NCI-H2196 (cell line): ENCODE data around the gene CYP27A1.
"Not testable (repeated sequence)": the region's sequence is repeated elsewhere in the genome, so short reads cannot be mapped to it uniquely, and the experiment has no call there.

ENCODE experiments used
- DNase-seq: peaks from one replicate; lab custom pipeline; 2025; ENCODE audit not compliant: unreplicated experiment; lab: John Stamatoyannopoulos, UW

Gene CYP27A1

DNA sequence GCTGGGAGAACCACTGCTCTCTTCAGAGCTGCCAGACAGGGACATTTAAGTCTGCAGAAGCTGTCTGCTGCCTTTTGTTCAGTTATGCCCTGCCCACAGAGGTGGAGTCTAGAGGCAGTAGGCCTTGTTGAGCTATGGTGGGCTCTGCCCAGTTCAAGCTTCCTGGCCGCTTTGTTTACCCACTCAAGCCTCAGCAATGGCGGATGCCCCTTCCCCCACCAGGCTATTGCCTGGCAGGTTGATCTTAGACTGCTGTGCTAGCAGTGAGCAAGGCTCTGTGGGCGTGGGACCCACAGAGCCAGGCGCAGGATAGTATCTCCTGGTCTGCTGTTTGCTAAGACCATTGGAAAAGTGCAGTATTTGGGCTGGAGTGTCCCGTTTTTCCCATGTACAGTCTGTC is 9.2 kb upstream of the CYP27A1 start:
- not testable (repeated sequence) for DNase-seq

DNA sequence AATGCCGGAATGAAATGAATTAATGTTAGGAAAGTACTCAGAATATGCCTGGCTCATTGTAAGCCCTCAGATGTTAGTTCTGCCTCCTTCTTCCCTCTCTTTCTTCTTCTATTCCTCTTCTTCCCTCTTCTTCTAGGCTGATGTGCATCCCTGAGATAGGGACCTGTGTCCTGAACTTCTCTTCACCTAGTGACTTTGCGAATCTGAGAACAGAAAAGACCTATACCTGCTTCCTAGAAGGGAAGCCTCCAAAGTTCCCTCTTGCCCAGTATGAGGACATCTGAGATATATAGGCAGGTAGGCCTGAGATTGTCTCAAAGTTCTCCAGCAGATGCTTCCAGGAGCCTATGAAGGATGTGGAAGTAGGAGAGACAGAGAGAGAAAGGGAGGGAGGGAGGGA is 8.1 kb upstream of the CYP27A1 start:
- DNase-seq: no peak

DNA sequence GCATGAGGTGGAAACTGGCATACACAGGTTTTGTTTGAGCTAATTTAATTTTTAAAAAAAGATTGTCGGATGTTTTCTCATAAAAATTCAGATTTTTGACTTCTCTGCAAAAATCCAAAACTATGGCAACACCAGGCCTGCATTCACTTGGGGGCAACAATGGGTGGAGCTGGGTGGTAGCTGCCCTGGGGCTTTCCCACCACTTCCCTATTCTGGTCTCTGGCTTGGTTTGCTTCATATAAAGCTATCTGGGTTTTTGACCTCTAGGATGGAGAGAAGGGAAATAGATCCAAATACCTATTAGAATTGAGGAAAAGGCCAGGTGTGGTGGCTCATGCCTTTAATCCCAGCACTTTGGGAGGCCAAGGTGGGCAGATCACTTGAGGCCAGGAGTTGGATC is 5.5 kb upstream of the CYP27A1 start:
- DNase-seq: no peak

DNA sequence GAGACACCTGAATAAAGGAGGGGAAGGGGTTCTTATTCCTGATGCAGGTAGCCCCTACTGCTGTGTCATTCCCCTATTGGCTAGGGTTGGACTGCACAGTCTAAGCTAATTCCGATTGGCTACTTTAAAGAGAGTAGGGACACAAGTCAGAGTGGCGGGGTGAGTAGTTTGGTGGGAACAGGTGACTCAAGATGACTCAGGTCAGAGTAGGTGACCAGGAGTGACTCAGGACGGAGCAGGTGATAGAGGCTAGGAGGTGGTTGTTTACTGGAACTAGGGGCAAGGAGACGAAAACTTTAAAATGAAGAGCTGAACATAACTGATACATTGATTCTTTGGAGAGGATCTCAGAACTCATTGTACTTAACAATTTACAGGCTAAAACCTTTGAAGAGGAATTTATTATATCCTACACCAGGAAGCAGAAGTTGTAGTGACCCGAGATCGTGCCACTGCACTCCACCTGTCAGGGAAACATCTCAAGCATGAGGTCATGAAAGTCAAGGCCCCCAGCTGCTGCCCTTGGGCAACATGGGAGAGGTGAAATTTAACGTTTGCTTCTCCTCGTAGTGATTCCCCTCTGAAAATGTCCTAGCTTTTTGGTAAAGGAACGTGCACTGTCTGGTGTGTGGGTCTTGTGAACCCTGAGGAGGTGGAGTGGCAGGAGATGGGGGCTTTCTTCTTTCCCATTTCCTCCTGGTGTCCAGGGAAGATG is 4.5 kb upstream of the CYP27A1 start:
- no peak for DNase-seq

DNA sequence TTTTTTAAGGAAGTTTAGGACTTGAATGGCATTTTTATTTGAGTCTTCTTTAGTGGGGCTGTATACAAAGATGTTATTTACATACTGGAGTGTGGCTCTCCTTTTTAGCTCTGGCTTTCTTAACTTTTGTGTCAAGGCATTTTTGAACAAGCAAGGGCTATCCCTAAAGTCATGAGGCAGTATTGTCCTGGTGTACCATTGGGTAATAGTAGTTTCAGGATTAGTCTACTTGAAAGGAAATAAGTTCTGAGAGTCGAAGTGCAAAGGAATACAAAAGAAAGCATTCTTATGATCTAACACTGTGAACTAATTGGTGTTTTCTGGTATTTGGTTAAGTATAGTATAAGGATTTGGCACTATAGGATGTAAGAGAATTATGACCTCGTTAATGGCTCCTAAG is 1.9 kb upstream of the CYP27A1 start:
- DNase-seq: no peak

DNA sequence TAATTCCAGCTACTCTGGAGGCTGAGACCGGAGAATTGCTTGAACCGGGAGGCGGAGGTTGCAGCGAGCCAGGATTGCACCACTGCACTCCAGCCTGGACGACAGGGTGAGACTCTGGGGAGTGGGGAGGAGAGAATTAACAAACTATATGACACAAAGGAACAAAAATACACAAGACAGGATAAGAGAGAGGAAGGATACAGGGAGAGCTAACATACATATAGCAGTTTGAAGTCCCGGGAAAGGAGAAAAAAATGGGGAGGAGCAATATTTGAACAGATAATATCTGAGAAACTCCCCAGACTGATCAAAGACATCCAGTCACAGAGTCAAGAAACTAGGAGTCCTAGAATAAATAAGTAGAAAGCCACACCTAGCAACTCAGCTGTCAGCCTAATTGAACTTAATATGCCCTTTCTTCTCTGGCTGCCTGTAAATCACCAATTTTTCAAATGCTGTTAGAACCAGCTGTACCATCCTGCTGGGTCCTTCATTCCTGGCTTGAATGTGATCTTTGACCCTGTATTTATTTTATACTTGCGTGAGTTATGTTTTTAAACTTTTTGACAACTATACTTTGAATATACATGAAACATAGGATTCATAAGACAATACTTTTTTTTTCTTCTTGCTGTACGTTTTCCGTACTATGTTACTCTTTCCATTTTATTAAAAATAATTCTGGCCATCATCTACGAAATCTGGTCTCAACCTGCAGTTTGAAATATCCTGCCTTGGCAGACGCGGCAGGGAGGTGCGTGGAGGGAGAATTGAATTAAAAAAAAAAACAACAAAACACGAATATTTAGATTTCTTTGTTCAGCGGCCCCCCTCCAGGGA is 876 bp upstream of the CYP27A1 start:
- no peak for DNase-seq

DNA sequence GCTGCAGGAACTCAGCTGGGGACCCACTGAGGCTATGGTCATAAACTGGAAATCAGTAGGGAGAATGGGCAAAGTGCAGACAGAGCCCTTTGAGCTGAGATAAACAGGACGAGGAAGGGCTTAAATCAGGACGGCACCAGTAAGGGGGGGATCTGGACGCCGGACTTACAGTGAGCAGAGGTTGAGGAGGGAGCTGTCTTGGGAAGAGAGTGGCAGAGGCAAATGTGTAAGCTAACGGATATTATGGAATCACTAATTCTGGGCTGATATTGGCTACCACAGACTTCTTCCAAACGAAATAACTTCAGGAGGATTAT is 539 bp downstream of the CYP27A1 start:
- no peak for DNase-seq

DNA sequence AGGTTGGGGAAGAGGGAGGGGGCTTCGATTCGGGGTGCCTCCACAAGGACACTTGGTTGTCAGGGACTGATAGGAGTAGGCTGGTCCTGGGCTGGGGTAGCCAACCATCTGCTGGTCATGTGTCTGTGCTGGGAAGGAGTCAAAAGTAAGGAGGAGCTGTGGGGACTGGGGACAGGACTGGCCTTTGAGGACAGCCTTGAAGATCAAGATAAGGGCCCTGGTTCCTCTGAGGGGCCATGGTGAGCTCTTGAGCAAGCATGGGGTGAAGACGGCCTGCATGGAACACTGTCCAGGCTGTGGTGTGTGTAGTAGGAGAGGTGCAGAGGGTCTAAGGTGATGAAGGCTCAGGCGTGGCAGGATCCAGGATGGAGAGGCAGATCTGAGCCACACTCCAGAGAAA is 1.7 kb downstream of the CYP27A1 start:
- no peak for DNase-seq

DNA sequence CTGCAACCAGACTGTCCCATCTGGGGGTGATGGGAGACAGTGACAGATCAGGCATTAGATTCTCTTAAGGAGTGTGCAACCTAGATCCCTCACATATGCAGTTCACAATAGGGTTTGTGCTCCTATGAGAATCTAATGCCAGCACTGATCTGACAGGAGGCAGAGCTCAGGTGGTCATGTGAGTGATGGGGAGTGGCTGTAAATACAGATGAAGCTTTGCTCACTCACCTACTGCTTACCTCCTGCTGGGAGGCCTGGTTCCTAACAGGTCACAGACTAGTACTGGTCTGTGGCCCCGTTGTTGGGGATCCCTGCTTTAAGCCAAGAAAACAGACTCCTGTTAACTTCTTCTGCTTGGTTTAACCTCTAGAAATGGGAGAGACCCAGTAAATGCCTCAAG is 3.2 kb downstream of the CYP27A1 start:
- no peak for DNase-seq

DNA sequence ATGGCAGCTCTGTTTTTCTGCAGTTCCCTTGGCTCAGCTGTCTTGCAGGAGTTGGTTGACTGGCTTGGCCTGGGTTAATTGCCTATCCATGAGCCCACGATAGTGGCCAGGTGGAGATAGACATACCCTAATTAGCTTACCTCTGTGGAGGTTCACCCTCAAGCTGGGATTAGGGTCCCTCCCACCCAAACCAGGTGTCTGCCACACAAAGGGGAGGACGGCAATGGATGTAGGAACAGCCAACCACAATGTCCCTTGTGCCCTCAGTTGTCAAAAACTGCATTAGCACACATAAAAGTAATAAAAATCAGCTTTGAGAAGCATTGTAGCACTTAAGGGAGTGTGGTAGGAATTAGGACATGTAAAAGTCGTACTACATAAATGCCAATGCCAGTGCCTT is 4.2 kb downstream of the CYP27A1 start:
- no peak for DNase-seq

DNA sequence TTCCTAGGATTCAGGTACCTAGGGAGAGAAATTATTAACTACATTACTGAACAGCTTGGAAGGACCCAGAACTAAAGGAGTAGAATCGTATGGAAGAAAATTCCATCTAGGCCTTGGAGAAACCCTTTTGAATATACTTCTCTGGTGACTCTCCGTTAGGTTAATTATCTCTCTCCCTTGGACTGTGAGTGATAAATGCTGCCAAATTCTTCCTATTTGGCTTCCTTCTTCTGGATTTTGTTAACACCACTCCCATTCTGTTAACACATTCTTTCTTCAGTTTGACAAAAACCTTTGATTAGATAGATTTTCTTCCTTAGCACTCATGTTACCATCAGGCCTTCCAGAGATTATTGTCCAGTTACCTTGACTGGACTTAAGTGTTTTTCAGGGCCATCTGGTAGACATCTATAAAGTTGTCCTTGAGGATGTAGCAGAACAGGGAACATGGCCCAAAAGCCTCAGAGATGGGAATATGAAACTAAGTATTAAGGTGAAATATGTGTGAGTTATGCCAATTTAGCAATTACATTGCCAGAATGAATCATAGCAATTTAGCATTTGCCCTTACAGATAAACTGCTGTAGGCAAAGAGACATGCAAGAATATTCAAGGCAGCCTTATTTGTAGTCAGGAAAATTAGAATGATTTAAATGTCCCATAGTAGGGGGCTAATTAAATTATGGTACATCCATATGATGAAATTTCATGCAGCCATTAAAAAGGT is 6.7 kb downstream of the CYP27A1 start:
- DNase-seq: no peak

DNA sequence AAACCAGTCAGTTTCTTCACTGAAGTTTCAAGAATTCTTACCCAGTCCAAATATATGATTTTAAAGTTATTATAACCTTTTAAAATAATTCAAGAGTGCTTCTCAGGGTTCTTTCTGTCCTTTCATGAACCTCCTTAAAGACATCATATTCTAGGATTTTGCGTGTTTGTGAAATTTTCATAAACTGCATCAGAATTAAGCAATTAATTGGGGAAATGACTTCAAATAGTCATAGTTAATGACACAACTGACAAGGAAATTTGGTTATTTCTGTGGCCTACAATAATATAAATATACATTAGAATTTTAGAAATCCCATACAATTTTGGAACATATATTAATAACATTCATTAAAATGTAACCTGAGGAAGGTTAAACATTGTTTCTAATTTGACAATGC is 10.5 kb downstream of the CYP27A1 start:
- DNase-seq: no peak

DNA sequence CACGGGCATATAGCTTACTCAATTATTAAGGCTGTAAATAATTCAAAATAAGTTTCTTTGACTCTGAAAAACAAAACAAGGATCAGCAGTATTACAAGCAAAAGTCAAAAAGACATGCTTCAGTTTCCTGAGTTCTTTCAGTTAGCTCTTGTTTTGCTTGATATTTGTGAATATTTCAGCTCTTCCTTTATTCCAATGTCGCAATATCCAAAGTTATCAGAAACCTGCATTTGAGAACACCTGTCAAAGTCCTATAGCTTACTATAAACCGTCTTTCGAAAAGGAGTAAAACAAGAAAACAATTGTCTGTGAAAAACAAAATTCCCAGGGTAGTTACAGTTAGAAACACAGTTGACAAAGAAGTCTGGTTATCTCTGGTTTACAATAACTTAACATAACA is 14.7 kb downstream of the CYP27A1 start:
- no peak for DNase-seq

DNA sequence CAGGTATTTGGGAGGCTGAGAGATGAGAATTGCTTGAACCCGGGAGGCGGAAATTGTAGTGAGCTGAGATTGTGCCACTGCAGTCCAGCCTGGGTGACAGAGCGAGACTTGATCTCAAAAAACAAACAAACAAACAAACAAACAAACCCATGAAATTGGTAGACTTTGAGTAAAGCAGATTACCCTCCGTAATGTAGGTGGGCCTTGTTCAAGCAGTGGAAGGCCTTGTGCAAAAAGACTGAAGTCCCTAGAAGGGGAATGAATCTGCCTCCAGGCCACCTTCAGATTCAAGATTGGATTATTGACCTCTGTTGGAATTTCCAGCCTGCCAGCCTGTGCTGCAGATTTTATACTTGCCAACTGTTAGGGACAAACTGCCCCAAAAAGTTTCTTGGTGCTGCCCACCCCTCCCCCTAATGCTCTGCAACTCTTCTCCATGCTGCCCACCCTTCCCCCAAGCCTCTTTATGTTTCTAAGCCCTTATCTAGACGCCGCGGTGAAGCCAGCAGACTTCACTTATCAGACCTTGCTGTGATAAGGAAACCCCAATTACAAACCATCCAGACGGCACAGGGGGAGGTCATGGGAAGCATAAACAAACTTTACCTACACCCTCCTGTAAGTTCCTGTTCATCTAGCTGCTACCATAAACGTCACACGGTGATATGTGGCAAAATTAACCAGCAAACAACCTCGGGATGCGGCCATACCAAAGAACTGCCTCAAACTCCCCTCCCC is 17.0 kb downstream of the CYP27A1 start:
- DNase-seq: no peak

DNA sequence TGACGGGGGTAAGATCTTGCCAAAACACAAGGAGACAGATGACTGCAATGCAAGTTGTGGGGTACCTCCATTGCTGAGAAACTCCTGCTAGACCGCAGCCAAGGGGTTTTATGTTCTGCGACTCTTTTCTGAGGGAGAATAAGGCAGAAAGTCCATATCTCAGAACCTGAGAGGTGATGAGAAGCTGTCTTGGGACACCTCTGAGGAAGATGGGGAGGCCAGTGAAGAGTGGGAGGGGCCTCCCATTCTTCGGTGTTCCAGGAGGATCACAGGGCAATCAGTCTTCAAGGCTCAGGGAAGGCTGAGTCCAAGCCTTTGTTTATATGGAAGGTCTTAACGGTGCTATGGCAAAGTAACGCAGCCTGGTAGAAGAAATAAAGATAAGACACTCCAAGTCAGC is 18.0 kb downstream of the CYP27A1 start:
- no peak for DNase-seq

DNA sequence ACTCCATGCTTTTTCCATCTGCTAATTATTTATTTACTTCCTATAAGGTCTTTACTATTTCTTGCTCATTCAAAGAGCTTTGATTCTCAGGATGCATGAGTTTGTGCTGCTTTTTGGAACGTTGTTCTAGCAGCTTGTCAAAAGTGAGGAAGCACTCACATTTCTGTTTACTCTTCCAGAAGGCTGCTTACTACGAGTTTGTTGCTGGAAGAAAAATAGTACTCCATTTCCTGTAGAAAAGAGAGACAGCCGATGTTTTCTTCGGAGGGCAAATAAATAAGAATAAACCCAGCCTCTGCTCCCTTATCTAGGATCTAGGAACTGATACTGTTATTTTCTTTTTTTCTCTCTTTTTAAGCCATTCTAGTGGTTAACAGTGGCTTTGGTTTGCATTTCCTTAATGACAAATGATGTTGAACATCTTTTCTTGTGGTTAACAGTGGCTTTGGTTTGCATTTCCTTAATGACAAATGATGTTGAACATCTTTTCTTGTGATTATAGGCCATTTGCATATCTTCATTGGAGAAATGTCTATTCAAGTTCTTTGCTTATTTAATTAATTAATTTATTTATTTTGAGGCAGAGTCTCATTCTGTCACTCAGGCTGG is 20.5 kb downstream of the CYP27A1 start:
- DNase-seq: no peak

DNA sequence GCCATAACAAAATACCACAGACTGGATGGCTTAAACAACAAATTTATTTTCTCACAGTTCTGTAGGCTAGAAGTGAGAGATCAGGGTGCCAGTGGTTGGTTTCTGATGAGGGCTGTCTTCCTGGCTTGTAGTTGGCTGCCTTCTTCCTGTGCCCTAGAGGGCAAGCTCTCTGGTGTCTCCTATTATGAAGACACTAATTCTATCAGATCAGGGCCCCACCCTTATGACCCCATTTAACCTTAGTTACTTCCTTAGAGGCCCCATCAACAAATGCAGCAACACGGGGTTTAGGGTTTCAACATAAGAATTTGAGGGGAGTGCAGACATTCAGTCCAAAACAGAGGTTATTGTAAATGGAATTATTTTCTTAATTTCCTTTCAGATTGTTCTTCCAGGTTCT is 22.9 kb downstream of the CYP27A1 start:
- no peak for DNase-seq

DNA sequence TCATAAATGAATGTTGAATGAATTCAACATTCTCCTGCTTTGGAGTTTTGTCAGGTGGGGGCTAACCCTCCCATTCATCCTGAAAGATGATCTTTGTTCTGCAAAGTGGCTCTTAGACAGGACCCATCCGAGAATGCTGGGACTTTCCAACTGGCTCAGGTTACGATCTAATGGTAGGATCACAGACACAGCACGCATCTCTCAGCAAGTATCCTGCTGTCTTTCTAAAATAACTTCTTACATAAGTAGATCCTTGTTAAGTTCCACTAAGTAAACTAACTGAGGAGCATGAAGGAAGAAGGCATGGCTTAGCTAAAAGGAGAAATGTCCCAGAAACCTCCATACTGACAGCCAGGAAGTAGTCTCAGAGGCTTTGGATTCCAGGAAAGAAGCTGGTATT is 23.7 kb downstream of the CYP27A1 start:
- peak; percentile 24 for DNase-seq

DNA sequence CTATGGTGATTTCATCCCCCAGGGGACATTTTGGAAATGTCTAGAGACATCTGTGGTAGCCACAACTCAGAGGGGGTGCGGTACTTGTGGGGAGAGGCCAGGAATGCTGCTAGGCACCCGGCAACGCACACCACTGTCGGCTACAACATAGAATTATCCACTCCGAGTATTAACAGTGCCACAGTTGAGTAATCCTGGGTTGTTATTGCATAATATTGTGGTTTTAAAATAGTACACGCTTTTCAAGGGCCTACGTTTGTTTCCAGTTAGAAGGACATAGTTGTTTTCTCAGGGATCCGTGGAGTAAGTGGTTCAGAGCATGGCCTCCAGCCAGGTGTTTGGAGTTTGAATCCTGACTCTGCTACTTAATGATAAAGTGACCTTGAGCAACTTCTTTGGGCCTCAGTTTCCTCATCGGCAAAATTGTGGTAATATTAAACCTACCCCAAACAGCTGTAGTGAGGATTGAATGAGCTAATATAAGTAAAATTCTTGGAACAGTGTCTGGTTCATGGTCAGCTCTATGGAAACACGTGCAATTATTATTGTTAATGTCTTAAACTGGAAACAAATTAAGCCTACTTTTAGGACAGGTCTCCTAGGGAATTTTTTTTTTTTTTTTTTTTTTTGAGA is 24.5 kb downstream of the CYP27A1 start:
- DNase-seq: peak; percentile 21

DNA sequence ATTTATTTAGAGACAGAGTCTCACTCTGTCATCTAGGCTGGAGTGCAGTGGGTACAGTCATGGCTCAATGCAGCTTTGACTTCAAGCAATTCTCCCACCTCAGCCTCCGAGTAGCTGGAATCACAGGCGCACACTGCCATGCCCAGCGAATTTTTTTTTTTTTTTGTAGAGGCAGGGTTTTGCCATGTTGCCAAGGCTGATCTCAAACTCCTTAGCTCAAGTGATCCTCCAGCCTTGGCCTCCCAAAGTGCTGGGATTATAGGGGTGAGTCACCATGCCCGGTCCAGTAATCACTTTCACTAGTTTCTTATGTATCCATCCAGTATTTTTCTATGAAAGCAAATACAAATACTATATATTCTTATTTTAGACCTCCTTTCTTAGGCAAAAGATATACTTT is 25.7 kb downstream of the CYP27A1 start:
- no peak for DNase-seq

DNA sequence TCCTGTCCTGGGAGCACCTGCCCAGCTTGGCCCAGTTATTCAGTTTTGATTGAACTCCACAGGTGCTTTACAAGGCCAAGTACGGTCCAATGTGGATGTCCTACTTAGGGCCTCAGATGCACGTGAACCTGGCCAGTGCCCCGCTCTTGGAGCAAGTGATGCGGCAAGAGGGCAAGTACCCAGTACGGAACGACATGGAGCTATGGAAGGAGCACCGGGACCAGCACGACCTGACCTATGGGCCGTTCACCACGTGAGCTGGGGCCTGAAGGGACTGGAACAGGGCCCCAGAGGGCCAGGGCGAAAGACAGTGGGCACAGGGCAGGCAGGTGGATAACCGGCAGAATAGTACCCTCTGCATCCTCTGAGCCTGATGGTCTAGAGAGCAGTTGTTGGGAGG is 27.6 kb downstream of the CYP27A1 start:
- no peak for DNase-seq
